NCI-H1092 (cell line): ENCODE results near the gene PDGFRA.

ENCODE experiments used
- DNase-seq: peaks from one replicate; lab custom pipeline; 2025; lab: John Stamatoyannopoulos, UW

PDGFRA gene

GRCh38 chr4:54228961-54229501 is at the start of gene PDGFRA:
Gene PDGFRA (plus strand): TSS chr4:54229293. CDS start chr4:54258769, 29,476 bp downstream.
- no peak for DNase-seq

GRCh38 chr4:54184581-54184980 is 44.5 kb upstream of the PDGFRA start:
- DNase-seq: no peak

- no peak for DNase-seq
Observed at GRCh38 chr4:54185044-54185780, 43.9 kb upstream of the PDGFRA start.

- DNase-seq: no peak
Observed at GRCh38 chr4:54185866-54186265, 43.2 kb upstream of the PDGFRA start.

- DNase-seq: no peak
Observed at GRCh38 chr4:54186371-54186770, 42.7 kb upstream of the PDGFRA start.

GRCh38 chr4:54187148-54187547 is 41.9 kb upstream of the PDGFRA start:
- DNase-seq: no peak

GRCh38 chr4:54189140-54189539 is 40.0 kb upstream of the PDGFRA start:
- DNase-seq: no peak

- no peak for DNase-seq
Observed at GRCh38 chr4:54192811-54193210, 36.3 kb upstream of the PDGFRA start.

GRCh38 chr4:54197926-54198325 is 31.2 kb upstream of the PDGFRA start:
- DNase-seq: no peak

GRCh38 chr4:54199919-54200318 is 29.2 kb upstream of the PDGFRA start:
- no peak for DNase-seq

GRCh38 chr4:54209617-54210016 is 19.5 kb upstream of the PDGFRA start:
- DNase-seq: no peak

GRCh38 chr4:54213001-54213400 is 16.1 kb upstream of the PDGFRA start:
- DNase-seq: no peak

GRCh38 chr4:54213761-54214160 is 15.3 kb upstream of the PDGFRA start:
- no peak for DNase-seq

GRCh38 chr4:54215379-54216077 is 13.6 kb upstream of the PDGFRA start:
- DNase-seq: no peak

- peak; percentile 48 for DNase-seq
Observed at GRCh38 chr4:54217642-54218495, 11.2 kb upstream of the PDGFRA start.

- DNase-seq: no peak
Observed at GRCh38 chr4:54218736-54219135, 10.4 kb upstream of the PDGFRA start.

- no peak for DNase-seq
Observed at GRCh38 chr4:54224996-54225597, 4.0 kb upstream of the PDGFRA start.

GRCh38 chr4:54225598-54226403 is 3.3 kb upstream of the PDGFRA start:
- no peak for DNase-seq

GRCh38 chr4:54226404-54227255 is 2.5 kb upstream of the PDGFRA start:
- no peak for DNase-seq
